GM19193 (cell line): ENCODE measurements around the gene KIF16B.

Experiments used
- POLR2A ChIP-seq: IDR thresholded peaks from 4 replicates; pipeline ENCODE4 v1.6.1; 2011; ENCODE audit not compliant: insufficient read depth, insufficient read length; ENCODE audit errors: extremely low read depth

KIF16B gene

DNA sequence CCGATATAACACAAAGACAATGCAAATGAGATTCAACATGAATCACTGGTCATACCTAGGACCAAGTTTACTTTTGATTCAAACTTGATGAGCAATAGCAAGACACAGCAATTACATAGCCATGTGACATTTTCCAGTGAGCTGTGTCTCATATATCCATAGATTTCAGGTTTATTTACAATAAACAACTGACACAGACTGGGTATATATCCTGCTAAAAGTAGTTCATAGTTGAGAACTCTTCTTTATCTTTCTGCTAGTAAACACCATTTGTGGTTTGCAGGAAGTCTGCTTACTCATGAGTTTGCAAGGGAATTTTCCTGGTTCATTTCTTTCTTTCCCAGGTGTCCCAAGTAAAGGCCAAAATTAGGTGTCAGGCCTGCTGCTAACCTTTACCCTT lies 343.4 kb downstream of the KIF16B start:
- no peak for TF ChIP-seq POLR2A

DNA sequence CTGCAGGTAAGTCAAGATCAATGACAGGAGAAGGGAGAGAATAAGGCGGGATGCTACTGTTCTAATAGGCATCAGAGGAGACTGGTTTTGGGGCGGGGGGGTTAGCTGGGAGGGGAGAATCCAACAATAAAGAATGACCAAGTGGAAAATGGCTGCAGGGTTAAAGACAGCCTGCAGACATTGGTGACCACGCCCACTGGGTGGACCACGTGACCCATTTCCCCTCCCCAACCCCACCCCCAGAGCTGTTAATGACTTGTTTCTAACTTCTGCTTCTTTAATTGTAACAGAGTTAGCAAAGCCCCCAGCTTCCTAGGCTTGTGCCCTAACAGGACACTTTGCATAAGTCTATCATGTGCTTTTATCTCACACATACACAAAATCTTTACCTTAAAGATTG lies 344.5 kb downstream of the KIF16B start:
- no peak for TF ChIP-seq POLR2A

DNA sequence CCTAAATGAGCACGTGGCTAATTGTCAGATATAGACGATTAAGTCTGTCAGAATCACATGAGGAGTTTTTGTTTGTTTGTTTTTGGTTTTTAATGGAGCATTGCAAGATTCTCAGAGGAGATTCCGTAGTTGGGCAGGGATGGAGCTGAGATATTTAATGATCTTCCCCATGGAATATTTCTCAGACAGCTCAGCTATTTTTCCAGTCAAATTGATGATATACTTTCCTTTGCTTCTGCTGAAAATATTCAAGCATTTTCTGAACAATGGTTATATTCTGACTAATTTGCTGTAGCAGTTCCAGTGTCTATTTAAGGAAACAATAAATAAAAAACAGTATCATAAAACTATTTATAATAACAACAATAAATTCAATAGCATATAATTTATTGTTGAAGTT lies 348.4 kb downstream of the KIF16B start:
- no peak for TF ChIP-seq POLR2A

DNA sequence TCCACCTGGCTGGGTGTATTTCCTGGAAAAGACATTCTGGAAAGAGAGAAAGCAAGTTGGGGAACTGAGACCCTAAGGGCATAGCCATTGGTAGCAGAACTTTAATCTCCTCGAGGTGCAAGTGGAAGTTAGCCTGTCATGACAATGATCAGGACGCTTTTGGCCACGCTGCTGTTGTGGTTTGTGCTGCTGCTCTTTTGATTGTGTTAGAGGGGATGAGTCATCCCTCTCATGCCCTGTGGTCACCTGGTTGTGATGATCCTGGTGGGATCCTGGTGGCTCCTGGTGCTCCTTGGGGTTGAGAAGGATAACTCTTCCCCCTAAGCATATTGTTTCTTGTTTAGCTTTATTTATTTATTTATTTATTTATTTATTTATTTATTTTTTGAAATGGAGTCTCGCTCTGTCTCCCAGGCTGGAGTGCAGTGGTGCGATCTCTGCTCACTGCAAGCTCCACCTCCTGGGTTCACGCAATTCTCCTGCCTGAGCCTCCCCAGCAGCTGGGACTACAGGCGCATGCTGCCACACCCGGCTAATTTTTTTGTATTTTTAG lies 350.3 kb downstream of the KIF16B start:
- TF ChIP-seq POLR2A: no peak
